ENCODE data around the gene RANGAP1.
"Not testable (repeated sequence)": the region's sequence is repeated elsewhere in the genome, so short reads cannot be mapped to it uniquely, and the experiment has no call there.

Gene RANGAP1

DNA sequence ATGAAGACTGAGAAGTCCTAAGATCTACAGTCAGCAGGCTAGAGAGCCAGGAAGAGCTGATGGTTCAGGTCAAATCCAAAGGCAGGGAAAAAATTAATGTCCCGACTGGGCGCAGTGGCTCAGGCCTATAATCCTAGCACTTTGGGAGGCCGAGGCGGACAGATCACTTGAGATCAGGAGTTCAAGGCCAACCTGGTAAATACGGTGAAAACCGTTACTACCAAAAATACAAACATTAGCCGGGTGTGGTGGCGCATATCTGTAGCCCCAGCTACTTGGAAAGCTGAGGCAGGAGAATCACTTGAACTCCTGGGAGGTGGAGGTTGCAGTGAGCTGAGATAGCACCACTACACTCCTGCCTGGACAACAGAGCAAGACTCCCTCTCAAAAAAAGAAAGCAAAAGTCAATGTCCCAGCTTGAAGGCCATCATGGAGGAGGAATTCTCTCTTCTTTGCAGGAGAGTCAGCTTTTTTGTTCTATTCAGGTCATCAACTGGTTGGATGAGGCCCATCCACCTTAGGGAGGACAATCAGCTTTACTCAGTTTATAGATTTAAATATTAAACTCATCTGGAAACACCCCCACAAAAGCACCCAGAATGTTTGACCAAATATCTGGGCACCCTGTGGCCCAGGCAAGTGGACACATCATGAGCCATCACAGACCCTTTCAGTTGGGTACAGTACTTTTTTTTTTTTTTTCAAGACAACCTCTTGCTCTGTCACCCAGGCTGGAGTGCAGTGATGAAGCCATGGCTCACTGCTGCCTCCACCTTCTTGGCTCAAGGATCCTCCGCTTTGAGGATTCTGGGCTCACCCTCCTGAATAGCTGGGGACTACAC, 11.1 kb upstream of the RANGAP1 start:
- DNase-seq, result no peak

DNA sequence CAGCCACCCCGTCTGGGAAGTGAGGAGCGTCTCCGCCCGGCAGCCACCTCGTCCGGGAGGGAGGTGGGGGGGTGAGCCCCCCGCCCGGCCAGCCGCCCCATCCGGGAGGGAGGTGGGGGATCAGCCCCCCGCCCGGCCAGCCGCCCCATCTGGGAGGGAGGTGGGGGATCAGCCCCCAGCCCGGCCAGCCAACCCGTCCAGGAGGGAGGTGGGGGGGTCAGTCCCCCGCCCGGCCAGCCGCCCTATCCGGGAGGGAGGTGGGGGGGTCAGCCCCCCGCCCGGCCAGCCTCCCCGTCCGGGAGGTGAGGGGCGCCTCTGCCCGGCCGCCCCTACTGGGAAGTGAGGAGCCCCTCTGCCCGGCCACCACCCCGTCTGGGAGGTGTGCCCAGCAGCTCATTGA, 8.8 kb upstream of the RANGAP1 start:
- not testable (repeated sequence) for DNase-seq

DNA sequence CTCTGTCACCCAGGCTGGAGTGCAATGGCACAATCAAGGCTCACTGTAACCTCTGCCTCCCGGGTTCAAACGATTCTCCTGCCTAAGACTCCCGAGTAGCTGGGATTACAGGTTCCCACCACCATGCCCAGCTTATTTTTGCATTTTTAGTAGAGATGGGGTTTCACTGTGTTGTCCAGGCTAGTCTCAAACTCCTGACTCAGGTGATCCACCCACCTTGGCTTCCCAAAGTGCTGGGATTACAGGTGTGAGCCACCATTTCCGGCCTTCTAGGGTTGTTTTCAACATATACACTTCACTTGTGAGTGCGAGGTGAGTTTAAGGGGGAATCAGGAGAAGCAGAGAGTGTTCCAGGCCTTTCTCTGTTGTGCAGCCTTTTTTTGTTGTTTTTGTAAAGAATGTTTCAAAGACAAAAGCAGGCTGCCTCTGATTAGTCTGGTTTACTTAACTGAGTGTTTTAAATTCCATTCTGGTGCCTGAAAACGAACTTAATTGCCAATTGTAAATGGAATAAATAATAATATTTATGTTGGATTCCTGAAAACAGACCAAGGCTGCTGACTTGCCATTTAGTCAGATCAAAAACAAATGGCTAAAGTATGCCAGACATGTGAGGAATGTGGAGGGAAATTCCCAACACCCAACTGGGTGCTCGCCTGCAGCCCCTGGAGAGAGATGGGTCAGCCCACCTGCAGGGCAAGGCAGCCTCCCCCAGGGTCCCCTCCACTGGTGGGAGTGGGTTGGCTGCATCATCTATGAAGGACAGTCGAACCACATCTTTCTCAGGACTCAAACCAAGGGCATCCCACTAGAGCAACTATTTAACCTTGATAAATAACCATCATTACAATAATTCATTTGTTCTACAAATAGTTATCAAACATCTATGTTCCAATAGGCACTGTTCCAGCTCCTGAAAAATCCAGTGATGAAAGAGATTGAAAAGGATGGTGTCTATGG, 4.6 kb upstream of the RANGAP1 start:
- no peak for DNase-seq

DNA sequence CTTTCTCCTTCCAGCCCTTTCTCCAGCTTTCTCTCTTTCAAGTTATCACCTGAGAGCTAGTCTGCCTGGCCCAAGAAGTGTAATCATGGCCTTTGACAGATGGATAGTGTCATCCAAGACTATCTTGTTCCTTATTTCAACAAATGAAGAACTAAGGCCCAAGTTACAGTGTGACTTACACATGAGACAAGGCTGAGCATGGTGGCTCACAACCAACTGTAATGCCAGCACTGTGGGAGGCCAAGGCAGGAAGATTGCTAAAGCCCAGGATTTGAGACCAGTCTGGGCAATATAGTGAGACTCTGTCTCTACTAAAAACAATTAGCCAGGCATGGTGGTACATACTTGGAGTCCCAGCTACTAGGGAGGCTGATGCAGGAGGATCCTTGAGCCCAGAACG, 3.7 kb upstream of the RANGAP1 start:
- DNase-seq, result no peak

DNA sequence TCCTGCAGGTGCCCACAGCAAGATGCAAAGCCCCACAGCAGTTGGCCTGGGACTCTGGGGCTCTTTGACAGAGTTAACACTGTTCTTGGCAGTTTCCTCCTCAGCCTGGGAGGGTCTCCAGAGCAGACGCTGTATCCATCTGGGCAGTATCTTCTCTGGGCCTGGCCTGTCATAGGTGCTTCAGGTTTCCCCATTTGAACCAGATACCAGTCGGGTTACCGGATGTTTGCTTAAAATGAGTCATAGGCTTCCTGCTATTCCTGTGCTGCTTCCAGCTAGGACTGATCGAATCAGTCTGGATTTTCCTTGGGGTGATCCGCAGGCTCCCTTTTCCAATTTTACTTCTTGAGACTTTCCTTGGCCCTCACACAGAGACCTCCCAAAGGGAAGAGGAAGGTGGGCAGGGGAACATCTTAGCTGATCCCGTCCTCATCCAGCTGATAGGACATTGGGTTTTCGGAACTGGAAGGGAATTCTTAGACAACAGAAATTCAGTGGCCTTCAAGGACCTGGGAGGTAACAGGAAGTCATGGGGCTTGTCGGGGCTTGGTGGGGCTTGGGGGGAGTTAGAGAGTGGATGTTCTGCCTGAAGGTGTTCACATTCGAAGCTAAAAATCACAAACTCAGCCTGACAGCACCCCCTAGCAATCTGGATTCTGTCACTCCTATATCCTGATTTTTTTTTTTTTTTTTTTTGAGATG, 2.4 kb upstream of the RANGAP1 start:
- peak; percentile 32 for DNase-seq

DNA sequence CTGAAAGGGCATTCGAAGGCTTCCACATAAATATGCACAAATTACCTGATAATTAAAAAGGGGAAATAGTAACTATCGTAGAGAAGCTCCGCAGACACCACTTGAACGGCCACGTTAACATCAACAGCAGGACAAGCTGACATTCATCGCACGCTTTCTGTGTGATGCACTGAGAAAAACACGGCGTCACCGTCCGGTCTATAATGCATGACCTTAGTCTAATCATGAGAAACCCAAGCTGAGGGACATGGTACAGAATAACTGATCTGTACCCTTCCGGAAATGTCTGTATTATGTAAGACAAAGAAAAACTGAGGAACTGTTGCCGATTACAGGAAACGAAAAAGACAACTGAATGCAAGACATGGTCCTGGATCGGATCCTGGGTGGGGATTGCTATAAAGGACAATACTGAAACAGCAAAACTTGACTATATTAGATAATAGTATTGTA, 678 bp upstream of the RANGAP1 start:
- DNase-seq, result no peak

DNA sequence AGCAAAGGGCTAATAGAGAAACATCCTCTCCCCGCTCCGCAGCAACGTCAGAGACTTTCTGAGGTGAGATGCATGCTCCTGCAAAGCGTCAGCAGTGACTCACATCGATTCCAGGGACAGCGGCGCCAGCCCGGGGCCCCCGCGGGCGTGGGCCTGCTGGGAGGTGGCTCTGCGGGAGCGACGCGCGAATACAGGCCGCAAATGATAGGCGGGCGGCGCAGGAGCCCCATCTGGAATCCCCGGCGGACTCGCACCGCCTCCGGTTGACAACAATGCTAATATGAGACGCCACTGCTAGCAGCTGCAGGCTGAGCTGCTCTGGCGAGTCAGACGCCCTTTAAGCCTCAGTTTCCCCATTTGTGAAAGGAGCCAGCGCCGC, 557 bp downstream of the RANGAP1 start:
- no peak for DNase-seq

DNA sequence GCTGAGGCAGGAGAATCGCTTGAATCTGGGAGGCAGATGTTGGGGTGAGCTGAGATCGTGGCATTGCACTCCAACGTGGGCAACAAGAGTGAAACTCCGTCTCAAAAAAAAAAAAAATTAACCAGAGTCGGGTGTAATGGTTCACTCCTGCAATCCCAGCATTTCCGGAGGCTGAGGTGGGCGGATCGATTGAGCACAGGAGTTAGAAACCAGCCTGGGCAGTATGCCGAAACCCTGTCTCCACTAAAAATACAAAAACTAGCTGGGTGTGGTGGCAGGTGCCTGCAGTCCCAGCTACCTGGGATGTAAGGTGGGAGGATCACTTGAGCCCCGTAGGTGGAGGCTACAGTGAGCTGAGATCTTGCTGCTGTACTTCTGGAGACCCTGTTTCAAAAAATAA, 1.5 kb downstream of the RANGAP1 start:
- DNase-seq, result no peak

DNA sequence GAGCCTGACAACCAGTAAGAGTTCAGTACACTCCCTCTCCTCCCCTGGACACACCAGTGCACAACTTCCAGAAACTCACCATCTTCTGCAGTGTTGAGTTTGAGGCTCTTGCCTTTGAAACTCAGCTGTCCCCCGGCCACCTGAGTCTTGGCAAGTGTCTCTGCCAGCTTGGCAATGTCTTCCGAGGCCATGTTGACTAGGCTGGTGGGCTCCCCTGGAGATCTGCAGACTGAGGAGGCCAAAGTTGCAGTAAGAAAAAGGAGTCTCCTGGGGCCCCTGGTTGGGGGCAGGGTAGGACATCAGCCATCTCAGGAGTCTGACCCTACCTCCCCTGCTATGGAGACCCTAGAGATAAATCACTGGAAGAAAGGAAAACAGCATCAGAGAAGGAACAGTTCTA, 5.1 kb downstream of the RANGAP1 start:
- no peak for DNase-seq

DNA sequence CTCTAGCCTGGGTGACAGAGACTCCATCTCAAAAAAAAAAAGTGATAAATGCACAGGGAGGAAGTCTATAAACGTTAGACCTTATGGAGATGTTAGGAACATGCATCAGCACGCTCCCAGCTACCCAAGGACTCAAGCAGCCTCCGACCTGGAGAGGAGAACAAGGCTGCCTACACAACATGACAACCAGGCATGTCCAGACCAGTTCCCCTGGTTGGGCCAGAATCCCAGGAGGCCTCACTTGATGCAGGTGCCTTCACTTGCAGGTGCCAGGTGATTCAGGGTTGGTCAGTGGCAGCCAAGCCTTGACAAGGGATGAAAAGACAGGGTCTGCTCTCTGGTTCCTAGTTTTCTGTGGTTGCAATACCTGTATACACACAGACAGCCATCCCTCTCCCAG, 5.9 kb downstream of the RANGAP1 start:
- no peak for DNase-seq

DNA sequence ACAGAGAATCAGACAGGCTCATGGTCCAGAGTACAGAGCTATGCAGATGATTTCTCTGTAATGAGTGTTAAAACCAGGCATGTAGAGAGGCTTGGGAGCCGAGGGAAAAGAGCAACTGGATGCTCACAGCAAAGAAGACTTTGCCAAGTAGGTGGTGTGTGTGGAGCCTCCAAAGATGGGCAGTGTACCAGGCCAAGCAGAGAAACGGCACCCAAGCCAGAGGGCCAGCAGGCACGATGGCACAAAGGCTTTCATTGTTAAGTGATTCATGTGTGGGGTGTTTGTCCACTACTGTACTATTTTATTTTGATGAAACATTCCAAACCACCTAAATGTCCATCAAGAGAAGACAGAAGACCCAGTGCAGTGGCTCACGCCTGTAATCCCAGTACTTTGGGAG, 11.1 kb downstream of the RANGAP1 start:
- DNase-seq, result no peak

DNA sequence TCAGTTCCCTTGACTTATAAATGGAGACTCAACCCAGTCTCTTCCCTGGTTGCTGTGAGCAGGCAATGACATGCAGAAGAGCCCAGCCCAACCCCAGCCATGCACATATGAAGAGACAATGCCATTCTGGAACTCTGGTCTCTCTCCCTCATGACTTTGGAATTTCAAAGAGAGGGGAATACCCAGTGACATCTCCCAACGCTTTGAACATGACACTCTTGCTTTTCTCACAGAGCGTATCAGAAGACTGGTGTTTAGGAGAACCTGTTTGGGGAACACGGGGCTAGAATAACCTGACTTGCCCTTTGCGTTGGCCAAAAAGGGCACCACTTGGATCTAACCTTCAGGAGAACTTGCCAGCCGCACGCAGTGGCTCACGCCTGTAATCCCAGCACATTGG, 12.9 kb downstream of the RANGAP1 start:
- no peak for DNase-seq

DNA sequence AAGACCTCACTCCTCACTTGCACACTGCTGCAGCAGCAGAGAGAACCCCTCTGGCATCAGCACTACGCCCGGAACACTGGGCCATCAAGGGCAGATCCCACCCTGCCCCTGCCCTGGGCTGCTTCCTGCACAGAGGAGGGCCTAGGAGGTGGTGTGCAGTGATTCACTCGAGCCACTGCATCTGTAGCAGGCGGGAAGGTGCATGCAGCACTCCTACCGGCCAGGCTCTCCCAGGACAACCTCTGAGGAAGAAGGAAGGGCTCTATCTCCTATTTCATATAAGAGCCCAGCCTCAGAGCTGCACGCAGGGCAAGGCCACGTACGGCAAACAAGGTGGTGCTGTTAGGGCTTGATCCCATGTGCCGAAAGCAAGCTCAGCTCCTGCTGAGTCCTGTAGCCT, 14.2 kb downstream of the RANGAP1 start:
- DNase-seq, result no peak

DNA sequence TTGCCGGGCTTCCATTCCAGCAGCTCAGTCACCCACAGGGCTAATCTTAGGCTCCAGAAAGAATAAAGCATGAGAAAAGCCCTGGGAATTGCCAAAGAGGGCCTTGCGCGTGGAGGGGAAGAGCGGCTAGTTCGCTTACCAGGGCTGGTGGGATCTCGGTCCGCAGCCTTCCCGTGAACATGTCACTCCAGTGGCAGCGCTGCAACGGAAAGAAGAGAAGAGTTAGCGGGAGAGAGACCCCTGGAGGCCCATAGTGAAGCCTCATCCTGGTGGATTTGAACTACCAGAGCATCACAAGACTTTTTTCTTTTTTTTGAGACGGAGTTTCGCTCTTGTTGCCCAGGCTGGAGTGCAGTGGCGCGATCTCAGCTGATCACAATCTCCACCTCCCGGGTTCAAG, 18.0 kb downstream of the RANGAP1 start:
- DNase-seq, result no peak

DNA sequence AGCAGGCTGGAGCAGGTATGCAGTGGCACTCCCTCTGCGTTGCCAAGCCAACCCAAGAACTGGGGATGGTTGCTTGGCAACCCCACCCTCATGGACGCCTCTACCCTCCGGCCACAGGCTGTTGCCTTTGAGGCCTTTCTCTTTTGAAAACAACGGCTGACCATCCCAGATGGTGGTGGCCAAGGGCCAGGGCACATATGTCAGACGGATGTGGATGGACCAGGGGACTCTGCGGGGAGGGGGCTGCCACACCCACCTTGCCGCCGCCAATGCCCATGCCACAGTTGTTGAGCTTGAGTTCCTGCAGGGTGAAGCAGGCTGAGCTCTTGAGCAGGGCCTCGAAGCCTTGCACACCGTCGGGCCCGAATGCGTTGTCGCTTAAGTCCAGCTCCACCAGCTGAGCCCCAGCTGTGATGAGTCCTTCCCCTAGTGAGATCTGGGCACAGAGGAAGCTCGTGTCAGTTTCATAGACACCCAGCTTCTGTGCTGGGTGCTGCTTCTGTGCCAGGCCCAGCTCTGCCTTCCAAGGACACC, 21.5 kb downstream of the RANGAP1 start:
- DNase-seq, result no peak

DNA sequence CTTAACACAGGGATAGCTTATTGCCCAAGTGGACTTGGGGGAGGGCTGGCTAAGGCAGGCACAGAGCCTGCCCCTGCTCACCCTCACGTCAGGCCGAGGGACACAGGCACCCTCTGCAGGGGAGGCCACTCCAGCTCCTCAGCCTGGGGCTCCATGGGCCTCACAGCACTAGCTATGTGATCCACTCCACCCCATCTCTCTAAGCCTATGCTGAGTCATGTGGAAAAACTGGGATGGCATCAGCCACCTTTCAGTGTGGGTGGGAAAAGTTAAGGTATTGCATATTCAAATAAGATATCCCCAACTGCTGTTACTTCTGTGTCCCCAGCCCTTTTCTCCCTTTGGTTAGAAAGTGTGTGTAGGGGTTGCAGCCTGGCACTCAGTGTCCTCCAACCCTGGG, 22.3 kb downstream of the RANGAP1 start:
- DNase-seq, result no peak

DNA sequence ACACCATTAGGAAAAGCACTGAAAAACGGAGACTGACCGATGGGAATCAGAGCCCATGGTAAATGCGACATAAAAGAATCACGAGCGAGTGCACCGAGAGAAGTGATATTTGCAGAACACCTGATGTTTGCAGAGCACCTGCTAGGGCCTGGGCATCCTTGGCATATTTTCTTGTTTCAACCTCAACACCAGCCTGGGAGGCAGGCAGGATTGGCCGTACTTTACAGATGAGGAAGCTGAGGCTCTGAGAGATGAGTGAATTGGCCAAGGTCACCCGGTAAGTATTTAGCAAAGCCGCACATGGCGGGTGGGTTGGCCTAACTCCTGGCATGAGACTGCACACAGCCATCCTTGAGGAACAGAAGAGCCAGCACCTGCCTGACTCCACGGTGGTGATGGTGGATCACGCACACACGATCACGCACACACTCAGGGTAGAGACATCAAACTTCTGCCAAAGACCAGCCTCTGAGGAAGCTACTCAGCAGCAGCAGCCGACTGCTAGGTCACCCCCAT, 23.7 kb downstream of the RANGAP1 start:
- DNase-seq, result no peak

DNA sequence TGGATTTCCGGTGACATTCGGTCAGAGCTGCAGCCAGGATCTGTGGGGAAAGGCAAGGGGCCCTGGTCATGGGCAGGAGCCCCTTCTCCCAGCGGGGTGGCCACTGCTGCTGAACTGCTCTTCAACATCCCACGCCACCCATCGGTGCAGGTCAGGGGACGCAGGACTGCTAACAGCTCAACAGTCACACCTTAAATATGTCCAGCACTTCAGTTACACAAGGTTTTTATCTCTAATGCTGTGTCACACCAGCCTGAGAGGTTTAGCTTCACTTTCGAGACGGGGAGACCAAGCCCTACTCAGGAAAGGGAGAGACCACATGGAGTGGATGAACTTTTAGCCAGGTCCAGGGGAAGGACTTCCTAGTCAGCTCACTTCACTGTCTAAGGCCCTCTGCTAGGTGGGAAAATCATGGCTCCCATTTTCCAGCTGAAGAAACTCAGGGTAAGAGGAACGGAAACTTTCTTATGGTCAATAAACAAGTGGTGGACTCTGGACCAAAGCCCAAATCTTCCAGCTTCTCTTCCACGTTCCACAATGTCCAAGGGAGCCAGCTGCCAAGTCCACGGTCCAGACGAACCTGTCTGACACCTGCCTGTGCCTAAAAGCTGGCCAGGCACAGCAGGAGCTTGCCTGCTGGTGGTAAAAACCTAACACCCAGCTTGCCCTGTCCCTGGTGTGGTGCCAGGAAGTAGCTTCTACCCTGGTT, 24.3 kb downstream of the RANGAP1 start:
- DNase-seq, result no peak

DNA sequence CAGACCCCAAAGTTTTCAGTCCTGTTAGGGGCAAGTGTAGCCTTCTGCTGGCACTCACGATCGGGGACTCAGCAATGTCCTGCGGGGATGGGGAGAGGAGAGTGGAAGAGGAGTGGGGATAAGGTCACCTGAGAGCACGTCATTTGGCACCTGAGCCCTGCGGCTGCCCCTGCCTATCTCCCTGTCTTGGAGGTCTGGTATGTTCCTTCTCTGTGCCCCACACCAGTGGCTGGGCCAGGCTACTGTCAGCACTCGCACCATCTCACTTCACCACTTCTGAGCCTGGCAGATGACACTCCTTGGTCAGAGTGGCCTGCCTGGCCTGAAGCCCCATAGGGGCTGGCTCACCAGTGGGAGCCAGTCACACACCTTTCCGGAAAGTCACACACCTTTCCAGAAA, 25.1 kb downstream of the RANGAP1 start:
- no peak for DNase-seq

DNA sequence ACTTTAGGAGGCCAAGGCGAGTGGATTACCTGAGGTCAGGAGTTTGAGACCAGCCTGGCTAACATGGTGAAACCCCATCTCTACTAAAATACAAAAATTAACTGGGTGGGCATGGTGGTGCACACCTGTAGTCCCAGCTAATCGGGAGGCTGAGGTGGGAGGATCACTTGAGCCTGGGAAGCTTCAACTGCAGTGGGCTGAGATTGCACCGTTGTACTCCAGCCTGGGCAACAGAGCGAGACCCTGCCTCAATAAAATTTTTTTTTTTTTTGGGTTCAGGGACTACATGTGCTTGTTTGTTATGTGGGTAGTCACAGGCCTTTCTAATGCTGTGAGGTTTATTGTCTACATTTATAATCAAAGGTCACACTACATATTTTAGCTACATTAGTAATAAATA, 26.2 kb downstream of the RANGAP1 start:
- DNase-seq, result not testable (repeated sequence)

DNA sequence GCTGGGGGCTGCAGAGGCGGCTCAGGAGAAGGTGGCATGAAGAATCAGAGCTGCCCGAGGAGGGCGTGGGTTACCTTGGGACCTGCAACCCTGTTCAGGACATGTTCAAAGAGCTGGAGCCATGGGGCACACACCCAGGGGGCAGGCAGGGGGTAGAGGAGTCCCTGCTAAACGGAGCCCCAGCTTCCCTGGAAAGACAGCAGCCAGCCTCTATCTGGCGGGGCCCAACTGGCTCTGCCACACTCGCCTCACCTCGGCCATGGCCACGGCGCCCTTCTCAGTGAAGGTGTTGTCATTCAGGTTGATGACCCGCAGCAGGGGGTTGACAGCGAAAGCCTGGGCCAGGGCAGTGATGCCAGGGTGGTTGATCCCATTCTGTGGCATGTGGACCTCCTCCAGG, 28.3 kb downstream of the RANGAP1 start:
- no peak for DNase-seq
